Measurements from ENCODE around the gene SUDS3.

SUDS3 gene

DNA sequence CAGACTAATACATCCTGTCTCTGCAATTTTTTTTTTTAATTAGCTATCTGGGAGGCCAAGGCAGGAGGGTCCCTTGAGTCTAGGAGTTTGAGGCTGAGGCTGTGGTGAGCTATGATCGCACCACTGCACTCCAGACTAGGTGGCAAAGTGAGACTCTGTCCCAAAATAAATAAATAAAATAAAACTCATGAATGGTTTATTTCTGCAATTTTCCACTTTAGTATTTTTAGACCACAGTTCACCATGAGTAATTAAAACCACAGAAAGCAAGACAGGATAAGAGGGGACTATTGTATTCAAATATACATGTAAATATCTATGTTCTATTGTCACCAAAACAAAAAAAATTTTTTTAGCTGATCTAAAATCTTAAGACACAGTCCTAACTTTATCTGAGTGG, 21.5 kb upstream of the SUDS3 start:
- no peak for DNase-seq (ENCODE audit: extremely low spot score)
- ChIA-PET CTCF (interaction anchor here (0.7 to 5.8 kb wide), 9 partner anchors 7 to 174 kb away, joined by 3 to 47 read pairs (median 4); partner anchors contain the start of gene SUDS3), POLR2A (no interaction called here)
- TF ChIP-seq, protein P1, sequence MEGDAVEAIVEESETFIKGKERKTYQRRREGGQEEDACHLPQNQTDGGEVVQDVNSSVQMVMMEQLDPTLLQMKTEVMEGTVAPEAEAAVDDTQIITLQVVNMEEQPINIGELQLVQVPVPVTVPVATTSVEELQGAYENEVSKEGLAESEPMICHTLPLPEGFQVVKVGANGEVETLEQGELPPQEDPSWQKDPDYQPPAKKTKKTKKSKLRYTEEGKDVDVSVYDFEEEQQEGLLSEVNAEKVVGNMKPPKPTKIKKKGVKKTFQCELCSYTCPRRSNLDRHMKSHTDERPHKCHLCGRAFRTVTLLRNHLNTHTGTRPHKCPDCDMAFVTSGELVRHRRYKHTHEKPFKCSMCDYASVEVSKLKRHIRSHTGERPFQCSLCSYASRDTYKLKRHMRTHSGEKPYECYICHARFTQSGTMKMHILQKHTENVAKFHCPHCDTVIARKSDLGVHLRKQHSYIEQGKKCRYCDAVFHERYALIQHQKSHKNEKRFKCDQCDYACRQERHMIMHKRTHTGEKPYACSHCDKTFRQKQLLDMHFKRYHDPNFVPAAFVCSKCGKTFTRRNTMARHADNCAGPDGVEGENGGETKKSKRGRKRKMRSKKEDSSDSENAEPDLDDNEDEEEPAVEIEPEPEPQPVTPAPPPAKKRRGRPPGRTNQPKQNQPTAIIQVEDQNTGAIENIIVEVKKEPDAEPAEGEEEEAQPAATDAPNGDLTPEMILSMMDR (IDR thresholded peaks at IDR 0.05; ENCODE audit: control extremely low read depth, extremely low read depth, low read depth, missing control alignments): no peak

GRCh38 chr12:118355843-118356242, 20.5 kb upstream of the SUDS3 start:
- TF ChIP-seq, protein P1 (IDR thresholded peaks at IDR 0.05; ENCODE audit: control extremely low read depth, extremely low read depth, low read depth, missing control alignments): no peak
- DNase-seq (ENCODE audit: extremely low spot score): no peak
- ChIA-PET POLR2A (interaction anchor here (0.7 kb wide), 3 partner anchors 15 to 150 kb away, joined by 3 to 7 read pairs (median 4); no protein-coding TSS in a partner anchor), CTCF (interaction anchor here (1.0 to 6.4 kb wide), 6 partner anchors 8 to 72 kb away, joined by 3 to 71 read pairs (median 7); partner anchors contain the start of gene SUDS3)

GRCh38 chr12:118356809-118357256, 19.5 kb upstream of the SUDS3 start:
- POLR2A ChIA-PET: interaction anchor here (0.7 to 1.4 kb wide), 2 partner anchors 16 to 151 kb away, joined by 3 to 10 read pairs; partner anchors contain the start of gene TAOK3
- peak; percentile 23 for DNase-seq (ENCODE audit: extremely low spot score)
- TF ChIP-seq, protein P1 (IDR thresholded peaks at IDR 0.05; ENCODE audit: control extremely low read depth, extremely low read depth, low read depth, missing control alignments): no peak
- CTCF ChIA-PET: interaction anchor here (1.0 to 6.4 kb wide), 9 partner anchors 9 to 68 kb away, joined by 3 to 71 read pairs (median 5); partner anchors contain the start of gene SUDS3

GRCh38 chr12:118357257-118358007, 18.9 kb upstream of the SUDS3 start:
- TF ChIP-seq, protein P1 (IDR thresholded peaks at IDR 0.05; ENCODE audit: control extremely low read depth, extremely low read depth, low read depth, missing control alignments): peak; percentile 32
- peak; percentile 47 for DNase-seq (ENCODE audit: extremely low spot score)
- ChIA-PET POLR2A (interaction anchor here (1.4 to 1.7 kb wide), 2 partner anchors 15 to 18 kb away, joined by 4 to 10 read pairs; partner anchors contain the start of gene TAOK3), CTCF (interaction anchor here (0.8 to 6.4 kb wide), 19 partner anchors 10 to 480 kb away, joined by 3 to 71 read pairs (median 5); partner anchors contain the start of gene SUDS3)

DNA sequence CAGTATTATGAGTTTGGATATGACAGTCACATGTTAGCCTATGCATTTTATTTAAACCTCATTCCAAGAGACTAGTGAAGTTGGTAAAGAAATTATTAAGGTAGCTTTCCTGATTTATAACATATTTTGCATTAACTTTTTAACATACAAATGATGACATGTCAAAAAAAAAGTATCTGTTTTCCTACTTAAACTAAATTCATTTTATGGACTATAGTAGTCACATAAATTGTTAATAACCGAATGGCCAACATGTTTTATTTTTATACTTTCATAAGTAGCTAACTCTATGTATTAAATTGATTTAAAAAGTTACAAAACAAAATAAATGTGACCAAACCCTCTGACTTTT, 18.4 kb upstream of the SUDS3 start:
- CTCF ChIA-PET: interaction anchor here (0.8 to 6.4 kb wide), 20 partner anchors 11 to 480 kb away, joined by 3 to 71 read pairs (median 4); partner anchors contain the start of genes PEBP1 and SUDS3
- POLR2A ChIA-PET: interaction anchor here (1.4 to 1.7 kb wide), 2 partner anchors 15 to 18 kb away, joined by 4 to 10 read pairs; partner anchors contain the start of gene TAOK3
- DNase-seq (ENCODE audit: extremely low spot score): no peak
- TF ChIP-seq, protein P1 (IDR thresholded peaks at IDR 0.05; ENCODE audit: control extremely low read depth, extremely low read depth, low read depth, missing control alignments): no peak

Data from GM10248 (cell line).